ENCODE measurements around the gene CACNA2D2.

DNA sequence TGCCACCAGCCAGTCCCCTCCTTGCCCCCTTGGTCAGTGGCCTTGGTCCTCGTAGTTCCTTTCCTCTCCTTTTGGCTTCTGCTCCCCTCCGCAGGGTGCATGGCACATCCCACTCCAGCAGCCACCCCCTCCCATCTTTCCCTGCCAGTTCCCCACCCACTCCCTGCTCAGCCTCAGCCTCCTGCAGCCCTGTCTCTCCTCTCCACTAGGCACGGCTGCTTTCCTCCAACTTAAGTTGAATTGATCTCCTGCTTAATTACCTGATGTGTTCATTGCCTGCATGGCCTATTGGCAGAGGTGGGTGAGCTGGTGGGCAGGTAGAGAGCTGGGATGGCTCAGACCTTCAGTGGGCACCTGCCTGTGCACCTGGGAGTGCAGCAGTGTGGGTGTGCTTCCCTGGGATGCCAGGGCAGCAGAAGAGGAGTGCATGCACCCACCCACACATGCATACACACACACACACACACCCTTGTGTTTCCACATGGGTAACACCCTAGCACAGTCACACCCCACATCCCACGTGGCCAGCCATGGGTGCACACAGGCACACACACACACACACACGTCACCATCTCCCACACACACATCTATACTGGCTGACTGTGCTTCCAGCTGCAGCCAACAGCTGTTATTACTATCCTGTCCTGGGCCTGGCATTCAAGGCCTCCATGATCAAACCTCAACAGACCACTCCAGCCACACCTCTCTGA, 33.2 kb upstream of the CACNA2D2 start:
- TF ChIP-seq, protein P1, sequence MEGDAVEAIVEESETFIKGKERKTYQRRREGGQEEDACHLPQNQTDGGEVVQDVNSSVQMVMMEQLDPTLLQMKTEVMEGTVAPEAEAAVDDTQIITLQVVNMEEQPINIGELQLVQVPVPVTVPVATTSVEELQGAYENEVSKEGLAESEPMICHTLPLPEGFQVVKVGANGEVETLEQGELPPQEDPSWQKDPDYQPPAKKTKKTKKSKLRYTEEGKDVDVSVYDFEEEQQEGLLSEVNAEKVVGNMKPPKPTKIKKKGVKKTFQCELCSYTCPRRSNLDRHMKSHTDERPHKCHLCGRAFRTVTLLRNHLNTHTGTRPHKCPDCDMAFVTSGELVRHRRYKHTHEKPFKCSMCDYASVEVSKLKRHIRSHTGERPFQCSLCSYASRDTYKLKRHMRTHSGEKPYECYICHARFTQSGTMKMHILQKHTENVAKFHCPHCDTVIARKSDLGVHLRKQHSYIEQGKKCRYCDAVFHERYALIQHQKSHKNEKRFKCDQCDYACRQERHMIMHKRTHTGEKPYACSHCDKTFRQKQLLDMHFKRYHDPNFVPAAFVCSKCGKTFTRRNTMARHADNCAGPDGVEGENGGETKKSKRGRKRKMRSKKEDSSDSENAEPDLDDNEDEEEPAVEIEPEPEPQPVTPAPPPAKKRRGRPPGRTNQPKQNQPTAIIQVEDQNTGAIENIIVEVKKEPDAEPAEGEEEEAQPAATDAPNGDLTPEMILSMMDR (IDR thresholded peaks at IDR 0.05), result no peak
- TF ChIP-seq POLR2AphosphoS5 (IDR thresholded peaks at IDR 0.05; ENCODE audit: low read depth, low read length), result no peak
